ENCODE measurements around the gene SBK2. TPM values are rescaled to one million over a fixed set of nuclear protein-coding genes. Genes with fewer than 3 reads are reported as not detected.

Gene SBK2
- total and polyA plus RNA-seq, 2 experiments from 2014 or later: 1.1 to 2.0 TPM

GRCh38 chr19:55503502-55504251, 33.3 kb downstream of the SBK2 start:
- Histone ChIP-seq H3K4me1 (ENCODE audit: insufficient read depth) (no peaks in the 10 kb centered on the region), H3K9me2 (ENCODE audit: insufficient read depth) (no peaks in the 10 kb centered on the region), H3K27me3 (ENCODE audit: insufficient read depth) (peaks cover 32% of the 10 kb centered on the region), H2AFZ (peak overlapping the region; percentile 96; the same call in 1 of the 2 replicates), H4K20me1 (replicated peaks; ENCODE audit: insufficient read depth) (no peaks in the 10 kb centered on the region), H3K27ac (ENCODE audit: low read depth) (no peak overlapping the region), H3F3A (replicated peaks; ENCODE audit: low read depth) (no peaks in the 10 kb centered on the region), H3K4me2 (peak overlapping the region; percentile 37; the same call in 1 of the 2 replicates), H3K79me2 (replicated peaks; ENCODE audit: insufficient read depth) (no peaks in the 10 kb centered on the region), H3K4me3 (peak overlapping the region; percentile 24; the same call in 1 of the 2 replicates), H3K36me3 (ENCODE audit: insufficient read depth) (no peaks in the 10 kb centered on the region)
- peak; percentile 95 for DNase-seq (ENCODE audit: low spot score)
- H3K9me3 Mint-ChIP-seq: peaks cover 21% of the 10 kb centered on the region
- TF ChIP-seq ETS1 (IDR thresholded peaks at IDR 0.05) (no peak), EZH2phosphoT487 (IDR thresholded peaks at IDR 0.05; ENCODE audit: unreplicated experiment) (no peak), CREB1 (CRISPR knock-in tag; IDR thresholded peaks at IDR 0.05; ENCODE audit: low read depth) (peak; percentile 99), ZNF331 (CRISPR knock-in tag; IDR thresholded peaks at IDR 0.05; ENCODE audit: low read depth) (no peak), ZNF462 (CRISPR knock-in tag; IDR thresholded peaks at IDR 0.05) (no peak), STAT1 (IDR thresholded peaks at IDR 0.05; ENCODE audit: unreplicated experiment) (no peak), ZNF114 (CRISPR knock-in tag; IDR thresholded peaks at IDR 0.05) (no peak), REST (IDR thresholded peaks at IDR 0.05; ENCODE audit: unreplicated experiment) (no peak), CTCF (conservative IDR thresholded peaks at IDR 0.05; ENCODE audit: low read depth in 2 of 2) (peak; percentile 89 to 99), JUNB (IDR thresholded peaks at IDR 0.05; ENCODE audit: unreplicated experiment) (no peak), POLR2AphosphoS5 (IDR thresholded peaks at IDR 0.05; ENCODE audit: low read depth) (no peak), NANOG (IDR thresholded peaks at IDR 0.05; ENCODE audit: borderline replicate concordance) (no peak)
- H3K27me3 Mint-ChIP-seq (ENCODE audit: insufficient read depth, low read depth, poor library complexity): peaks cover 41% of the 10 kb centered on the region
- H3K4me3 Mint-ChIP-seq: peak overlapping the region; percentile 39
- no peak overlapping the region for H3K27ac Mint-ChIP-seq
- peak; percentile 97 for ATAC-seq
- H3K4me1 Mint-ChIP-seq: no peaks in the 10 kb centered on the region
- H3K36me3 Mint-ChIP-seq (ENCODE audit: low read depth): peaks cover 15% of the 10 kb centered on the region
